ENCODE measurements around the gene CFAP92.

DNA sequence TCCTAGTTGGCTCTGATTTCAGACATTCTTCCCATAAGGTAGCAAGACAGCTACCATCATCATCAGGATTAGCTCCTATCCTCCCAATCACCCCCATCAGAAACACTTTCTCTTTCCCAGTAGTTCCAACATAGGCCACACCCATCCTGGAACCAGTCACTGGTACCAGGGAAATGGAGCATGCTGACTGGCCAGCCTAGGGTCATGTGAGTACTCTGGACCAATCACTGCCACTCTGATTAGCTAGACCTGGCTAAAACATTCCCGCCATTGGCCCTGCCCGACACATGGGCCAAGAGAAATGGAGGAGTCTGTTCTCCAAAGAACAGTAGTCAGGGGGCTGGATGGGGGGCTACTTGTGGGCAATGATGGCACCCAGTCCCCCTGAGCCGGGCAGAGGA lies 19.6 kb upstream of the CFAP92 start:
- TF ChIP-seq EP300 (IDR thresholded peaks at IDR 0.05) = no peak
- no peak for TF ChIP-seq POLR2A (IDR thresholded peaks at IDR 0.05)

Measured in sigmoid colon (tissue), 4 donors.